H1 (cell line): ENCODE measurements around the gene OR51E1. TPM values are rescaled to one million over a fixed set of nuclear protein-coding genes. Genes with fewer than 3 reads are reported as not detected.

Source experiments
- FOSL1 ChIP-seq: IDR thresholded peaks from 2 replicates; pipeline ENCODE4 v1.6.1; 2011; ENCODE audit warnings: mild to moderate bottlenecking, low read depth, low read length, moderate library complexity; ENCODE audit not compliant: insufficient read depth
- HDAC6 ChIP-seq: IDR thresholded peaks from one replicate; pipeline ENCODE4 v1.7.1; 2012; ENCODE audit warnings: low read depth, mild to moderate bottlenecking, inconsistent platforms, low read length, moderate library complexity
- JUND ChIP-seq: IDR thresholded peaks from 2 replicates; pipeline ENCODE4 v1.6.1; 2011; ENCODE audit warnings: mild to moderate bottlenecking, improper control_type of control experiment, low read length
- NRF1 ChIP-seq: IDR thresholded peaks from 2 replicates; pipeline ENCODE4 v1.6.1; 2011; ENCODE audit warnings: mild to moderate bottlenecking, low read depth, low read length, improper control_type of control experiment
- RAD21 ChIP-seq, 2 experiments: IDR thresholded peaks in 1 of 2; conservative IDR thresholded peaks in 1 of 2; 2 replicates each; pipeline ENCODE4 v1.6.1; 2011; ENCODE audit warnings: low read depth in 2 of 2, low read length in 2 of 2, improper control_type of control experiment in 1 of 2, inconsistent platforms in 1 of 2, mild to moderate bottlenecking in 1 of 2, moderate library complexity in 1 of 2
- polyA plus RNA-seq, 7 experiments: library from polyadenylated mRNA; depleted of rRNA in 3 of 7; stranded (reverse) in 5 of 7; unstranded in 2 of 7; fragments of >200 nt in 5 of 7; fragments of 200-250 nt in 2 of 7; gene quantifications; 1 replicate in 5 of 7; 2 replicates in 1 of 7; 4 replicates in 1 of 7; pipeline versions ENCODE4 v1.2.1 to v1.2.3, GENCODE V29; 2011 to 2013; ENCODE audit warnings: missing spikeins in 2 of 7, mixed read lengths in 2 of 7
- total RNA-seq: library from RNA; stranded (reverse); fragmentation: NEBNext Ultra II Directional; extraction: Animal tissue kit (Norgen Biotek cat#: 25700); gene quantifications from 2 replicates; pipeline ENCODE4 v1.2.1, GENCODE V29; 2021
- TF ChIP-seq, protein P1 (sequence below): IDR thresholded peaks from 2 replicates; pipeline ENCODE4 v1.6.1; 2012; ENCODE audit warnings: low read length, inconsistent platforms
- TF ChIP-seq, protein P2 (sequence below): IDR thresholded peaks from 2 replicates; pipeline ENCODE4 v1.6.1; 2011; ENCODE audit warnings: low read depth, mild to moderate bottlenecking, low read length; ENCODE audit not compliant: insufficient read depth

OR51E1 gene
- total and polyA plus RNA-seq, 2 of the 8 experiments (the other 6 are each of a cell fraction or from before 2014, with no cell fraction given): not detected

DNA sequence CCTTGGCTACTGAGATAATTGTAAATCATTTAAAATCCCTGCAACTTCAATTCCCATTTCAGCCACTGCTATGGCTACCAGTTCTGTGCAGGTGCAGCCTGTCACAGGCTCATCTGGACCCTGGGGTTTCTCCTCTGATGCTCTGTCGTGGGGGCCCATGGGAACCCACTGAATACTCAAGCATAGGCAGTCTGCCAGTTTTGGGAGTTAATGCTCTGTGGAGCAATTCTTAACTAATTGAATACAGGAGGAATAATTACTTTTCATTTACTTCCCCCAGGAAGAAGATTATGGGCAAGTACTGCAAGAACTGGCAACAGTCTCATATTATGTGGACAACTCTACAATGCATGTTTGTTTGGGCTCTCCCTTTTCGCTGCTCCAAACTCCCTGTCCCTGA is 28.0 kb downstream of the OR51E1 start (continued):
- TF ChIP-seq RAD21 (IDR thresholded peaks at IDR 0.05 in 1 of 2, conservative IDR thresholded peaks at IDR 0.05 in 1 of 2; ENCODE audit: low read depth in 2 of 2, low read length in 2 of 2) (no peak), JUND (no peak), NRF1 (no peak), HDAC6 (no peak), FOSL1 (no peak)
- TF ChIP-seq, protein P1, sequence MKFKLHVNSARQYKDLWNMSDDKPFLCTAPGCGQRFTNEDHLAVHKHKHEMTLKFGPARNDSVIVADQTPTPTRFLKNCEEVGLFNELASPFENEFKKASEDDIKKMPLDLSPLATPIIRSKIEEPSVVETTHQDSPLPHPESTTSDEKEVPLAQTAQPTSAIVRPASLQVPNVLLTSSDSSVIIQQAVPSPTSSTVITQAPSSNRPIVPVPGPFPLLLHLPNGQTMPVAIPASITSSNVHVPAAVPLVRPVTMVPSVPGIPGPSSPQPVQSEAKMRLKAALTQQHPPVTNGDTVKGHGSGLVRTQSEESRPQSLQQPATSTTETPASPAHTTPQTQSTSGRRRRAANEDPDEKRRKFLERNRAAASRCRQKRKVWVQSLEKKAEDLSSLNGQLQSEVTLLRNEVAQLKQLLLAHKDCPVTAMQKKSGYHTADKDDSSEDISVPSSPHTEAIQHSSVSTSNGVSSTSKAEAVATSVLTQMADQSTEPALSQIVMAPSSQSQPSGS: no peak
- TF ChIP-seq, protein P2, sequence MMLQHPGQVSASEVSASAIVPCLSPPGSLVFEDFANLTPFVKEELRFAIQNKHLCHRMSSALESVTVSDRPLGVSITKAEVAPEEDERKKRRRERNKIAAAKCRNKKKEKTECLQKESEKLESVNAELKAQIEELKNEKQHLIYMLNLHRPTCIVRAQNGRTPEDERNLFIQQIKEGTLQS: no peak
